Gastroesophageal sphincter (tissue), 4 donors: Measurements from ENCODE around the gene ZNF483. TPM values are rescaled to one million over a fixed set of nuclear protein-coding genes. Genes with fewer than 3 reads are reported as not detected.
"Not testable (repeated sequence)": the region's sequence is repeated elsewhere in the genome, so short reads cannot be mapped to it uniquely, and the experiment has no call there.

ENCODE experiments used
- ATAC-seq: fragments of 150-250 bp; one replicate; pipeline ENCODE4 v1.9.1; 2016; ENCODE audit warnings: mild to moderate bottlenecking, moderate library complexity
- H3K27ac ChIP-seq, 4 donors: fragments of 200-600 bp; sonication (generic) in 3 of 4; 1 replicate in 3 of 4; 2 replicates in 1 of 4; pipeline ENCODE4 v1.5.1; 2016 to 2019
- H3K27me3 ChIP-seq: fragments of 200-600 bp; sonication (generic); one replicate; pipeline ENCODE4 v1.5.1; 2019
- H3K36me3 ChIP-seq, 2 donors: fragments of 200-600 bp; sonication (generic); one replicate each; pipeline ENCODE4 v1.5.1; 2019; ENCODE audit warnings: control low read depth in 1 of 2
- H3K4me1 ChIP-seq, 3 donors: fragments of 200-600 bp; sonication (generic); 1 replicate in 2 of 3; 2 replicates in 1 of 3; pipeline ENCODE4 v1.5.1; 2016 to 2019; ENCODE audit warnings: control low read depth in 2 of 3
- H3K4me3 ChIP-seq, 2 donors: fragments of 200-600 bp; sonication (generic); one replicate each; pipeline ENCODE4 v1.5.1; 2019; ENCODE audit warnings: mild to moderate bottlenecking in 1 of 2, moderate library complexity in 1 of 2
- H3K9me3 ChIP-seq, 3 donors: fragments of 200-600 bp; sonication (generic); one replicate each; pipeline ENCODE4 v1.5.1; 2017 to 2019; ENCODE audit warnings: control low read depth in 2 of 3
- CTCF ChIP-seq, 4 experiments: fragments of 200-600 bp in 2 of 4; fragments of 450-650 bp in 2 of 4; sonication (generic) in 1 of 4; IDR thresholded peaks; one replicate each; pipeline ENCODE4 v1.5.1; 2017 to 2019; ENCODE audit warnings: antibody characterized with exemption in 4 of 4, mild to moderate bottlenecking in 2 of 4, moderate library complexity in 2 of 4
- EP300 ChIP-seq: sonication (generic); formaldehyde crosslinking; IDR thresholded peaks from one replicate; pipeline ENCODE4 v1.6.1; 2017; ENCODE audit warnings: antibody characterized with exemption, mild to moderate bottlenecking
- POLR2A ChIP-seq, 2 donors: fragments of 450-650 bp; IDR thresholded peaks; one replicate each; pipeline ENCODE4 v1.6.1; 2017; ENCODE audit warnings: antibody characterized with exemption in 2 of 2, mild to moderate bottlenecking in 2 of 2, moderate library complexity in 1 of 2
- POLR2AphosphoS5 ChIP-seq: sonication (generic); formaldehyde crosslinking; IDR thresholded peaks from one replicate; pipeline ENCODE4 v1.6.1; 2017; ENCODE audit warnings: antibody characterized with exemption
- WGBS, 2 donors: methylation state at CpG; one replicate each; pipeline ENCODE4 v1.1.5; 2018; ENCODE audit warnings: low coverage in 1 of 2; 5-methylcytosine and 5-hydroxymethylcytosine counted together
- total RNA-seq, 4 donors: library from RNA; depleted of rRNA; stranded (reverse); fragments of >200 nt; gene quantifications; one replicate each; pipeline ENCODE4 v1.1.0, GENCODE V29; 2016

ZNF483 gene
- total RNA-seq, 4 donors from 2014 or later, result 10.8 to 30.5 (median 21.4) TPM

- WGBS, 2 donors, result 0% methylated on average over 42 of the region's 76 CpGs; no CpG with 5 or more reads in 1 of the 2 donors
- TF ChIP-seq EP300 (no peak), POLR2AphosphoS5 (peak; percentile 64), POLR2A (IDR thresholded peaks at IDR 0.05) (peak; percentile 28 to 44), CTCF (IDR thresholded peaks at IDR 0.05) (no peak)
- no peaks in the 10 kb centered on the region for H3K36me3 ChIP-seq
- ATAC-seq, result peak; percentile 73
- H3K4me3 ChIP-seq, result peak overlapping the region; percentile 75 to 95
- H3K27me3 ChIP-seq, result no peaks in the 10 kb centered on the region
- no peaks in the 10 kb centered on the region for H3K9me3 ChIP-seq
- H3K27ac ChIP-seq, result peak overlapping the region; percentile 89 to 100 (median 95)
- H3K4me1 ChIP-seq, result peaks cover 0 to 53% (median 8%) of the 10 kb centered on the region in 3 donors
Measured at GRCh38 chr9:111482694-111483438, 42.1 kb upstream of the ZNF483 start.

GRCh38 chr9:111483439-111483857 is 41.5 kb upstream of the ZNF483 start:
- H3K9me3 ChIP-seq, result no peaks in the 10 kb centered on the region
- peak; percentile 62 for ATAC-seq
- peak overlapping the region; percentile 75 to 95 for H3K4me3 ChIP-seq
- TF ChIP-seq POLR2A (IDR thresholded peaks at IDR 0.05) (peak in 1 of 2 donors; percentile 44), EP300 (no peak)
- no peaks in the 10 kb centered on the region for H3K27me3 ChIP-seq
- 0% methylated on average over 1 of the region's 78 CpGs; no CpG with 5 or more reads in 1 of the 2 donors for WGBS, 2 donors
- H3K36me3 ChIP-seq, result no peaks in the 10 kb centered on the region
- peak overlapping the region; percentile 89 to 100 (median 95) for H3K27ac ChIP-seq
- H3K4me1 ChIP-seq, result peaks cover 0 to 47% (median 8%) of the 10 kb centered on the region in 3 donors

GRCh38 chr9:111483858-111484571 is 41.0 kb upstream of the ZNF483 start, which contains the start of gene ECPAS:
Gene ECPAS (minus strand): TSS chr9:111484383. CDS start chr9:111472918, 11,465 bp downstream.
- no peaks in the 10 kb centered on the region for H3K36me3 ChIP-seq
- ATAC-seq, result peak; percentile 82
- H3K27ac ChIP-seq, result peak within 1 kb of the TSS; percentile 89 to 100 (median 95)
- no peaks in the 10 kb centered on the region for H3K27me3 ChIP-seq
- peaks cover 0 to 41% (median 8%) of the 10 kb centered on the region in 3 donors for H3K4me1 ChIP-seq
- H3K9me3 ChIP-seq, result no peaks in the 10 kb centered on the region
- WGBS, 2 donors, result no CpG with 5 or more reads among the region's 101 CpGs
- TF ChIP-seq POLR2AphosphoS5 (peak; percentile 39), CTCF (IDR thresholded peaks at IDR 0.05) (peak in 2 of 4 experiments; percentile 16 to 32), POLR2A (IDR thresholded peaks at IDR 0.05) (peak; percentile 38 to 41), EP300 (no peak)
- peak within 1 kb of the TSS; percentile 75 to 95 for H3K4me3 ChIP-seq

- ATAC-seq, result no peak
Measured at GRCh38 chr9:111484572-111484894, 40.4 kb upstream of the ZNF483 start.

GRCh38 chr9:111497196-111497595 is 27.8 kb upstream of the ZNF483 start:
- H3K36me3 ChIP-seq, H3K27me3 ChIP-seq, H3K4me3 ChIP-seq, H3K9me3 ChIP-seq, H3K27ac ChIP-seq, ATAC-seq, H3K4me1 ChIP-seq: not testable (repeated sequence)
- 95% methylated on average over 2 of the region's 2 CpGs; no CpG with 5 or more reads in 1 of the 2 donors for WGBS, 2 donors

More at GRCh38 chr9:111484572-111484894, 40.4 kb upstream of the ZNF483 start:
- TF ChIP-seq POLR2AphosphoS5, result no peak
- TF ChIP-seq POLR2A (IDR thresholded peaks at IDR 0.05), result no peak
- Histone ChIP-seq H3K9me3 (no peaks in the 10 kb centered on the region), H3K27ac (peak overlapping the region; percentile 89 to 100 (median 95)), H3K4me3 (peak overlapping the region; percentile 75 to 95), H3K36me3 (no peaks in the 10 kb centered on the region), H3K27me3 (no peaks in the 10 kb centered on the region), H3K4me1 (peaks cover 0 to 36% (median 8%) of the 10 kb centered on the region in 3 donors)
- 1 to 8% methylated on average over 4 of the region's 4 CpGs for WGBS, 2 donors

- no peak for ATAC-seq
- TF ChIP-seq CTCF (IDR thresholded peaks at IDR 0.05), result no peak
- TF ChIP-seq POLR2AphosphoS5, result no peak
- no peak for TF ChIP-seq POLR2A (IDR thresholded peaks at IDR 0.05)
- no peak for TF ChIP-seq EP300
Measured at GRCh38 chr9:111501005-111501562, 23.9 kb upstream of the ZNF483 start.

More at GRCh38 chr9:111501005-111501562, 23.9 kb upstream of the ZNF483 start:
- Histone ChIP-seq H3K27ac (no peak overlapping the region), H3K4me1 (no peaks in the 10 kb centered on the region), H3K9me3 (no peaks in the 10 kb centered on the region), H3K36me3 (no peaks in the 10 kb centered on the region), H3K4me3 (no peak overlapping the region), H3K27me3 (peaks cover 7% of the 10 kb centered on the region)
- no CpG with 5 or more reads among the region's 16 CpGs for WGBS, 2 donors
